SK-N-SH (cell line): ENCODE data around the gene AOAH. TPM values are rescaled to one million over a fixed set of nuclear protein-coding genes. Genes with fewer than 3 reads are reported as not detected.

Source experiments
- CTCF ChIA-PET: fragments of 300-600, 350-600 bp; formaldehyde crosslinking; extraction: SDS; loops from one replicate; lab custom pipeline; 2021; lab: Yijun Ruan, JAX
- POLR2A ChIA-PET: fragments of 350-600 bp; sonication (Branson Sonifier 250); formaldehyde crosslinking; extraction: SDS; loops from one replicate; lab custom pipeline; 2020; ENCODE audit warnings: antibody characterized with exemption, inconsistent platforms; lab: Yijun Ruan, JAX
- DNase-seq: peaks from one replicate; pipeline ENCODE4 v3.0.0; 2012
- H2AFZ ChIP-seq: fragments of 200-600 bp; sonication (generic); 2 replicates; pipeline ENCODE4 v1.8.1; 2016; ENCODE audit warnings: antibody characterized with exemption, mild to moderate bottlenecking, low read depth
- H3F3A ChIP-seq: fragments of 200-600 bp; sonication (generic); replicated peaks from 2 replicates; pipeline ENCODE3; 2016; ENCODE audit warnings: antibody characterized with exemption, mild to moderate bottlenecking; ENCODE audit not compliant: insufficient read depth
- H3K27ac ChIP-seq, 2 experiments: fragments of 200-500 bp in 1 of 2; fragments of 200-600 bp in 1 of 2; sonication (Bioruptor generic) in 1 of 2; sonication (generic), shearing (Covaris generic) in 1 of 2; 2 replicates each; pipeline versions ENCODE4 v1.5.1 to v1.6.1; 2014 to 2016; ENCODE audit warnings: low read depth in 2 of 2, inconsistent platforms in 1 of 2, low read length in 1 of 2, mild to moderate bottlenecking in 1 of 2, mixed read lengths in 1 of 2
- H3K27me3 ChIP-seq: fragments of 200-600 bp; sonication (generic), shearing (Covaris generic); 2 replicates; pipeline ENCODE4 v1.6.1; 2016; ENCODE audit warnings: mixed run types; ENCODE audit not compliant: insufficient read depth
- H3K36me3 ChIP-seq, 2 experiments: fragments of 200-500 bp in 1 of 2; fragments of 200-600 bp in 1 of 2; sonication (Bioruptor generic) in 1 of 2; sonication (generic) in 1 of 2; replicated peaks in 1 of 2; 2 replicates each; pipeline versions ENCODE3 to v1.5.1; 2014 to 2016; ENCODE audit warnings: low read length in 1 of 2, mild to moderate bottlenecking in 1 of 2; ENCODE audit not compliant: insufficient read depth in 2 of 2, control insufficient read depth in 1 of 2
- H3K4me1 ChIP-seq, 2 experiments: fragments of 200-500 bp in 1 of 2; fragments of 200-600 bp in 1 of 2; sonication (Bioruptor generic) in 1 of 2; sonication (generic), shearing (Covaris generic) in 1 of 2; 2 replicates each; pipeline versions ENCODE4 v1.5.1 to v1.6.1; 2014 to 2016; ENCODE audit warnings: low read depth in 1 of 2, low read length in 1 of 2, mixed run types in 1 of 2; ENCODE audit not compliant: insufficient read depth in 2 of 2, control insufficient read depth in 1 of 2
- H3K4me2 ChIP-seq: fragments of 200-600 bp; sonication (generic), shearing (Covaris generic); 2 replicates; pipeline ENCODE4 v1.6.1; 2017; ENCODE audit warnings: mixed run types
- H3K4me3 ChIP-seq, 2 experiments: fragments of 200-500 bp in 1 of 2; fragments of 200-600 bp in 1 of 2; sonication (Bioruptor generic) in 1 of 2; sonication (generic), shearing (Covaris generic) in 1 of 2; 2 replicates each; pipeline versions ENCODE4 v1.5.1 to v1.8.1; 2014 to 2016; ENCODE audit warnings: low read depth in 2 of 2, inconsistent platforms in 1 of 2, low read length in 1 of 2, mild to moderate bottlenecking in 1 of 2, mixed read lengths in 1 of 2, moderate library complexity in 1 of 2
- H3K79me2 ChIP-seq: fragments of 200-600 bp; sonication (generic); 2 replicates; pipeline ENCODE4 v1.8.1; 2017; ENCODE audit warnings: mild to moderate bottlenecking; ENCODE audit not compliant: insufficient read depth
- H3K9ac ChIP-seq: fragments of 200-600 bp; sonication (generic); 2 replicates; pipeline ENCODE4 v1.6.1; 2017; ENCODE audit warnings: mixed run types
- H3K9me2 ChIP-seq: fragments of 200-600 bp; sonication (generic); 2 replicates; pipeline ENCODE4 v1.6.1; 2017; ENCODE audit warnings: mixed run types
- H3K9me3 ChIP-seq: fragments of 200-600 bp; sonication (generic); 2 replicates; pipeline ENCODE4 v1.6.1; 2017; ENCODE audit warnings: mixed run types, mild to moderate bottlenecking, moderate library complexity
- H4K20me1 ChIP-seq: fragments of 200-600 bp; sonication (generic); 2 replicates; pipeline ENCODE4 v1.6.1; 2017; ENCODE audit warnings: mild to moderate bottlenecking, mixed run types; ENCODE audit not compliant: insufficient read depth
- EZH2phosphoT487 ChIP-seq: fragments of 200-600 bp; sonication (generic); IDR thresholded peaks from 2 replicates; pipeline ENCODE4 v1.6.1; 2017; ENCODE audit warnings: low read depth, mixed run types, mild to moderate bottlenecking, antibody characterized with exemption, moderate library complexity, borderline replicate concordance
- FOSL2 ChIP-seq: IDR thresholded peaks from 2 replicates; pipeline ENCODE4 v1.4.0; 2012; ENCODE audit warnings: low read depth, mild to moderate bottlenecking, moderate library complexity, borderline replicate concordance
- GABPA ChIP-seq: IDR thresholded peaks from 2 replicates; pipeline ENCODE4 v1.4.0; 2012; ENCODE audit warnings: low read depth, mild to moderate bottlenecking
- MEF2A ChIP-seq: IDR thresholded peaks from 2 replicates; pipeline ENCODE4 v1.4.0; 2012; ENCODE audit warnings: low read depth, borderline replicate concordance
- NFIC ChIP-seq: IDR thresholded peaks from 2 replicates; pipeline ENCODE4 v1.4.0; 2012; ENCODE audit warnings: borderline replicate concordance
- POLR2AphosphoS5 ChIP-seq: IDR thresholded peaks from 2 replicates; pipeline ENCODE4 v1.6.1; 2012; ENCODE audit warnings: low read depth, low read length
- RAD21 ChIP-seq: IDR thresholded peaks from 2 replicates; pipeline ENCODE4 v1.6.1; 2012; ENCODE audit warnings: mild to moderate bottlenecking, low read length
- RCOR1 ChIP-seq: fragments of 150-350 bp; IDR thresholded peaks from 2 replicates; pipeline ENCODE4 v1.6.1; 2017; ENCODE audit warnings: antibody characterized with exemption, low read length
- RFX5 ChIP-seq: IDR thresholded peaks from 2 replicates; pipeline ENCODE4 v1.6.1; 2012; ENCODE audit warnings: mild to moderate bottlenecking, improper control_type of control experiment, low read length
- TEAD4 ChIP-seq: IDR thresholded peaks from 2 replicates; pipeline ENCODE4 v1.4.0; 2012; ENCODE audit warnings: mild to moderate bottlenecking, borderline replicate concordance; ENCODE audit not compliant: insufficient read depth
- WGBS: methylation state at CpG from one replicate; pipeline ENCODE4 v1.1.6; 2017; ENCODE audit warnings: low lambda C conversion rate; 5-methylcytosine and 5-hydroxymethylcytosine counted together
- polyA plus RNA-seq, 3 experiments: library from polyadenylated mRNA; depleted of rRNA; stranded (reverse); fragments of >200 nt; gene quantifications; 2 replicates each; pipeline ENCODE4 v1.2.3, GENCODE V29; 2012
- TF ChIP-seq, protein P1 (sequence below): fragments of 200-600 bp; sonication (generic); IDR thresholded peaks from 2 replicates; pipeline ENCODE4 v1.6.1; 2017; ENCODE audit warnings: antibody characterized with exemption, mild to moderate bottlenecking, moderate library complexity
- TF ChIP-seq, protein P2 (sequence below): IDR thresholded peaks from 2 replicates; pipeline ENCODE4 v1.4.0; 2012; ENCODE audit warnings: low read depth, borderline replicate concordance
- TF ChIP-seq, protein P3 (sequence below): IDR thresholded peaks from 2 replicates; pipeline ENCODE4 v1.4.0; 2012; ENCODE audit warnings: low read depth, borderline replicate concordance
- TF ChIP-seq, protein P4 (sequence below): IDR thresholded peaks from 2 replicates; pipeline ENCODE4; 2012

Gene AOAH
- polyA plus RNA-seq, 1 of the 3 experiments (the other 2 are of a cell fraction), result not detected

DNA sequence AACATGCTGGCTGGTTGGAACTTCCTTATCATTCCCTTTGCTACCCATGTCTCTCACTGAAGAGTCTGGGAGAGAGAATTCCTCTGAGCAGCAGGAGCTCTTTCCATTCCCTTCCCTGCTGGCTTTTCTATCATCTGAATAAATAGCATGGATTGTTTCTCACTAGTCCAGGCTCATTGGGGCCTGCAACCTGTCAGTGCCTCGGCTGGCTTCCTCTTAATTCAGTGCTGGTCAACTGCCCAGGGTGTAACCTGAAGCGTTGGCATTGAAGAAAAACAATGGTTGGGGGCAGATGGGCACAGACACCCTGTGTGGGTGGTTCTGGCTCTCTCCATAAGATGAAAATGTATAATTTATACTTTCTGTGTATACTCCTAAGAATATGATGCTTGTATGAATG lies 179.0 kb downstream of the AOAH start:
- Histone ChIP-seq H2AFZ (no peak overlapping the region), H3K4me1 (peaks cover 0 to 13% of the 10 kb centered on the region in 2 experiments; a peak in 1 of 4 replicates), H3K9me3 (no peaks in the 10 kb centered on the region), H3F3A (no peaks in the 10 kb centered on the region), H3K9me2 (no peaks in the 10 kb centered on the region), H3K9ac (no peak overlapping the region), H3K27me3 (no peaks in the 10 kb centered on the region; the same call in 1 of the 2 replicates), H4K20me1 (no peaks in the 10 kb centered on the region), H3K27ac (no peak overlapping the region), H3K36me3 (no peaks in the 10 kb centered on the region), H3K4me3 (no peak overlapping the region), H3K4me2 (no peak overlapping the region), H3K79me2 (no peaks in the 10 kb centered on the region)
- ChIA-PET CTCF (interaction anchor here (1.3 kb wide), 1 partner anchor 653 kb away, joined by 4 read pairs; no protein-coding TSS in a partner anchor), POLR2A (no interaction called here)
- TF ChIP-seq, protein P1, sequence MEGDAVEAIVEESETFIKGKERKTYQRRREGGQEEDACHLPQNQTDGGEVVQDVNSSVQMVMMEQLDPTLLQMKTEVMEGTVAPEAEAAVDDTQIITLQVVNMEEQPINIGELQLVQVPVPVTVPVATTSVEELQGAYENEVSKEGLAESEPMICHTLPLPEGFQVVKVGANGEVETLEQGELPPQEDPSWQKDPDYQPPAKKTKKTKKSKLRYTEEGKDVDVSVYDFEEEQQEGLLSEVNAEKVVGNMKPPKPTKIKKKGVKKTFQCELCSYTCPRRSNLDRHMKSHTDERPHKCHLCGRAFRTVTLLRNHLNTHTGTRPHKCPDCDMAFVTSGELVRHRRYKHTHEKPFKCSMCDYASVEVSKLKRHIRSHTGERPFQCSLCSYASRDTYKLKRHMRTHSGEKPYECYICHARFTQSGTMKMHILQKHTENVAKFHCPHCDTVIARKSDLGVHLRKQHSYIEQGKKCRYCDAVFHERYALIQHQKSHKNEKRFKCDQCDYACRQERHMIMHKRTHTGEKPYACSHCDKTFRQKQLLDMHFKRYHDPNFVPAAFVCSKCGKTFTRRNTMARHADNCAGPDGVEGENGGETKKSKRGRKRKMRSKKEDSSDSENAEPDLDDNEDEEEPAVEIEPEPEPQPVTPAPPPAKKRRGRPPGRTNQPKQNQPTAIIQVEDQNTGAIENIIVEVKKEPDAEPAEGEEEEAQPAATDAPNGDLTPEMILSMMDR, result no peak
- TF ChIP-seq NFIC, result no peak
- no peak for TF ChIP-seq RCOR1
- no peak for TF ChIP-seq FOSL2
- TF ChIP-seq GABPA, result no peak
- TF ChIP-seq, protein P2, sequence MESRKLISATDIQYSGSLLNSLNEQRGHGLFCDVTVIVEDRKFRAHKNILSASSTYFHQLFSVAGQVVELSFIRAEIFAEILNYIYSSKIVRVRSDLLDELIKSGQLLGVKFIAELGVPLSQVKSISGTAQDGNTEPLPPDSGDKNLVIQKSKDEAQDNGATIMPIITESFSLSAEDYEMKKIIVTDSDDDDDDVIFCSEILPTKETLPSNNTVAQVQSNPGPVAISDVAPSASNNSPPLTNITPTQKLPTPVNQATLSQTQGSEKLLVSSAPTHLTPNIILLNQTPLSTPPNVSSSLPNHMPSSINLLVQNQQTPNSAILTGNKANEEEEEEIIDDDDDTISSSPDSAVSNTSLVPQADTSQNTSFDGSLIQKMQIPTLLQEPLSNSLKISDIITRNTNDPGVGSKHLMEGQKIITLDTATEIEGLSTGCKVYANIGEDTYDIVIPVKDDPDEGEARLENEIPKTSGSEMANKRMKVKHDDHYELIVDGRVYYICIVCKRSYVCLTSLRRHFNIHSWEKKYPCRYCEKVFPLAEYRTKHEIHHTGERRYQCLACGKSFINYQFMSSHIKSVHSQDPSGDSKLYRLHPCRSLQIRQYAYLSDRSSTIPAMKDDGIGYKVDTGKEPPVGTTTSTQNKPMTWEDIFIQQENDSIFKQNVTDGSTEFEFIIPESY, result no peak
- no peak for TF ChIP-seq RFX5
- no peak for TF ChIP-seq EZH2phosphoT487
- TF ChIP-seq, protein P3, sequence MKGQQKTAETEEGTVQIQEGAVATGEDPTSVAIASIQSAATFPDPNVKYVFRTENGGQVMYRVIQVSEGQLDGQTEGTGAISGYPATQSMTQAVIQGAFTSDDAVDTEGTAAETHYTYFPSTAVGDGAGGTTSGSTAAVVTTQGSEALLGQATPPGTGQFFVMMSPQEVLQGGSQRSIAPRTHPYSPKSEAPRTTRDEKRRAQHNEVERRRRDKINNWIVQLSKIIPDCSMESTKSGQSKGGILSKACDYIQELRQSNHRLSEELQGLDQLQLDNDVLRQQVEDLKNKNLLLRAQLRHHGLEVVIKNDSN, result no peak
- TF ChIP-seq TEAD4, result no peak
- no peak for TF ChIP-seq RAD21
- TF ChIP-seq POLR2AphosphoS5, result no peak
- TF ChIP-seq, protein P4, sequence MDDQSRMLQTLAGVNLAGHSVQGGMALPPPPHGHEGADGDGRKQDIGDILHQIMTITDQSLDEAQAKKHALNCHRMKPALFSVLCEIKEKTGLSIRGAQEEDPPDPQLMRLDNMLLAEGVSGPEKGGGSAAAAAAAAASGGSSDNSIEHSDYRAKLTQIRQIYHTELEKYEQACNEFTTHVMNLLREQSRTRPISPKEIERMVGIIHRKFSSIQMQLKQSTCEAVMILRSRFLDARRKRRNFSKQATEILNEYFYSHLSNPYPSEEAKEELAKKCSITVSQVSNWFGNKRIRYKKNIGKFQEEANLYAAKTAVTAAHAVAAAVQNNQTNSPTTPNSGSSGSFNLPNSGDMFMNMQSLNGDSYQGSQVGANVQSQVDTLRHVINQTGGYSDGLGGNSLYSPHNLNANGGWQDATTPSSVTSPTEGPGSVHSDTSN, result no peak
- TF ChIP-seq MEF2A, result no peak
- no peak for DNase-seq
- 15% methylated on average over 2 of the region's 2 CpGs for WGBS
